DND-41 (cell line): ENCODE data around the gene PEX14.

Source experiments
- ATAC-seq: fragments of 200-7000 bp; cut with Tn5 transposase; 3 replicates; pipeline ENCODE4 v1.9.1; 2021; ENCODE audit warnings: low read depth; ENCODE audit not compliant: insufficient read depth
- DNase-seq: peaks from one replicate; pipeline ENCODE4 v3.0.0-alpha.2; 2020
- H2AFZ ChIP-seq: 2 replicates; pipeline ENCODE4 v1.6.0; 2012; ENCODE audit warnings: low read depth, low read length
- H3K27ac ChIP-seq: 2 replicates; pipeline ENCODE4 v1.5.1; 2012; ENCODE audit warnings: low read length, inconsistent platforms
- H3K27me3 ChIP-seq: fragments of 200-600 bp; sonication (generic); 2 replicates; pipeline ENCODE4 v1.6.0; 2012; ENCODE audit warnings: low read length, mild to moderate bottlenecking, inconsistent platforms; ENCODE audit not compliant: insufficient read depth, poor library complexity
- H3K36me3 ChIP-seq: 2 replicates; pipeline ENCODE4 v1.5.1; 2012; ENCODE audit warnings: low read length, inconsistent platforms; ENCODE audit not compliant: insufficient read depth
- H3K4me1 ChIP-seq: 2 replicates; pipeline ENCODE4 v1.5.1; 2012; ENCODE audit warnings: mild to moderate bottlenecking, low read length; ENCODE audit not compliant: insufficient read depth
- H3K4me2 ChIP-seq: 2 replicates; pipeline ENCODE4 v1.6.0; 2012; ENCODE audit warnings: mild to moderate bottlenecking, moderate library complexity, low read length, inconsistent platforms; ENCODE audit not compliant: insufficient read depth
- H3K4me3 ChIP-seq, 2 experiments: fragments of 200-600 bp in 1 of 2; shearing (Covaris generic) in 1 of 2; 2 replicates each; pipeline ENCODE4 v1.5.1; 2012 to 2016; ENCODE audit warnings: inconsistent platforms in 2 of 2, low read length in 2 of 2, mild to moderate bottlenecking in 2 of 2, low read depth in 1 of 2, moderate library complexity in 1 of 2
- H3K79me2 ChIP-seq: 2 replicates; pipeline ENCODE4 v1.6.0; 2012; ENCODE audit warnings: low read length, inconsistent platforms; ENCODE audit not compliant: insufficient read depth
- H3K9ac ChIP-seq: 2 replicates; pipeline ENCODE4 v1.6.0; 2012; ENCODE audit warnings: low read depth, mild to moderate bottlenecking, inconsistent platforms, low read length, moderate library complexity
- H3K9me3 ChIP-seq: 2 replicates; pipeline ENCODE4 v1.5.1; 2012; ENCODE audit warnings: low read length, moderate library complexity, mild to moderate bottlenecking, inconsistent platforms; ENCODE audit not compliant: insufficient read depth, severe bottlenecking
- H4K20me1 ChIP-seq: 2 replicates; pipeline ENCODE4 v1.6.0; 2012; ENCODE audit warnings: low read length; ENCODE audit not compliant: insufficient read depth
- CTCF ChIP-seq: IDR thresholded peaks from 2 replicates; pipeline ENCODE4 v1.5.1; 2012; ENCODE audit warnings: borderline replicate concordance, low read length, moderate library complexity, mild to moderate bottlenecking; ENCODE audit not compliant: poor library complexity, severe bottlenecking; ENCODE audit errors: extremely low read depth
- EZH2 ChIP-seq: IDR thresholded peaks from 3 replicates; pipeline ENCODE4 v1.6.1; 2012; ENCODE audit warnings: borderline replicate concordance, low read depth, mild to moderate bottlenecking, moderate library complexity, low read length, inconsistent platforms; ENCODE audit not compliant: severe bottlenecking

The PEX14 gene

GRCh38 chr1:10432910-10433700 is 41.6 kb upstream of the PEX14 start:
- Histone ChIP-seq H3K9me3 (no peaks in the 10 kb centered on the region), H3K36me3 (peaks cover 5% of the 10 kb centered on the region), H3K27me3 (no peaks in the 10 kb centered on the region), H2AFZ (no peak overlapping the region), H3K4me2 (peak overlapping the region; percentile 27; the same call in 1 of the 2 replicates), H4K20me1 (no peaks in the 10 kb centered on the region), H3K27ac (no peak overlapping the region), H3K4me3 (no peak overlapping the region), H3K79me2 (peaks cover 25% of the 10 kb centered on the region), H3K9ac (peak overlapping the region; percentile 2; the same call in 1 of the 2 replicates), H3K4me1 (peaks cover 42% of the 10 kb centered on the region)
- DNase-seq: no peak
- TF ChIP-seq EZH2 (no peak), CTCF (no peak)
- no peak for ATAC-seq

GRCh38 chr1:10433790-10434189 is 41.0 kb upstream of the PEX14 start:
- H3K79me2 ChIP-seq: peaks cover 25% of the 10 kb centered on the region
- H2AFZ ChIP-seq: no peak overlapping the region
- H3K9me3 ChIP-seq: no peaks in the 10 kb centered on the region
- no peaks in the 10 kb centered on the region for H3K27me3 ChIP-seq
- DNase-seq (no peak), ATAC-seq (no peak)
- no peak overlapping the region for H3K9ac ChIP-seq
- peaks cover 37% of the 10 kb centered on the region for H3K4me1 ChIP-seq
- TF ChIP-seq CTCF: no peak
- TF ChIP-seq EZH2: no peak
- H3K4me2 ChIP-seq: no peak overlapping the region
- H4K20me1 ChIP-seq: no peaks in the 10 kb centered on the region
- H3K4me3 ChIP-seq: no peak overlapping the region
- H3K27ac ChIP-seq: no peak overlapping the region
- H3K36me3 ChIP-seq: peaks cover 5% of the 10 kb centered on the region

- Histone ChIP-seq H2AFZ (no peak overlapping the region), H3K4me2 (no peak overlapping the region), H3K4me3 (no peak overlapping the region), H3K36me3 (peaks cover 5% of the 10 kb centered on the region), H3K9ac (no peak overlapping the region), H3K4me1 (peaks cover 29% of the 10 kb centered on the region), H3K27me3 (no peaks in the 10 kb centered on the region), H3K27ac (no peak overlapping the region), H3K79me2 (peaks cover 25% of the 10 kb centered on the region), H3K9me3 (no peaks in the 10 kb centered on the region), H4K20me1 (no peaks in the 10 kb centered on the region)
- ATAC-seq (no peak), DNase-seq (no peak)
- TF ChIP-seq EZH2 (no peak), CTCF (no peak)
Measured at GRCh38 chr1:10434590-10434989, 40.2 kb upstream of the PEX14 start.
